ENCODE measurements around the gene ADRA1B.

DNA sequence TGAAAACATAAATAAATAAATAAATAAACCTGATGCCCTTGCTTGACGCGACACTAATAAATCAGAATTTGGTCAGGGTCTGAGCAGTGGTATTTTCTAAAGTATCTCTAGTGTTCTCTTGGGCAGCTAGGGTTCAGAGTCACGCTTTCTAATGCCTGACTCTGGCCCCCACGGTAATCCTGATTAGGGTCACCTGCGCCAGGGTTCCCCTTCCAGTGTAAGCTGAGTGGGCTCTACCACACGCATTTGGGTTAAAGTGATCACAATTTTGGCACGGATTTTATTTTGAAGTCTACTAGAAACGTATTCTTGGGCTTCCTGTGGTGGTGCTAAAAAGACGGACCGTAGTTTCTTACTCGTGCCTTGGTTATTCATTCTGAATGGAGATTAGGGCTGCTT is 93.3 kb downstream of the ADRA1B start:
- TF ChIP-seq TAF1 (IDR thresholded peaks at IDR 0.05; ENCODE audit: borderline replicate concordance, insufficient read depth, low read length) (no peak), POLR2AphosphoS5 (IDR thresholded peaks at IDR 0.05; ENCODE audit: low read depth, low read length) (no peak), SIN3A (IDR thresholded peaks at IDR 0.05; ENCODE audit: borderline replicate concordance, insufficient read depth, low read length) (no peak), FOXP2 (optimal IDR thresholded peaks at IDR 0.05; ENCODE audit: borderline replicate concordance, extremely low read depth, extremely low read length, insufficient read depth) (no peak)
- TF ChIP-seq, protein P1, sequence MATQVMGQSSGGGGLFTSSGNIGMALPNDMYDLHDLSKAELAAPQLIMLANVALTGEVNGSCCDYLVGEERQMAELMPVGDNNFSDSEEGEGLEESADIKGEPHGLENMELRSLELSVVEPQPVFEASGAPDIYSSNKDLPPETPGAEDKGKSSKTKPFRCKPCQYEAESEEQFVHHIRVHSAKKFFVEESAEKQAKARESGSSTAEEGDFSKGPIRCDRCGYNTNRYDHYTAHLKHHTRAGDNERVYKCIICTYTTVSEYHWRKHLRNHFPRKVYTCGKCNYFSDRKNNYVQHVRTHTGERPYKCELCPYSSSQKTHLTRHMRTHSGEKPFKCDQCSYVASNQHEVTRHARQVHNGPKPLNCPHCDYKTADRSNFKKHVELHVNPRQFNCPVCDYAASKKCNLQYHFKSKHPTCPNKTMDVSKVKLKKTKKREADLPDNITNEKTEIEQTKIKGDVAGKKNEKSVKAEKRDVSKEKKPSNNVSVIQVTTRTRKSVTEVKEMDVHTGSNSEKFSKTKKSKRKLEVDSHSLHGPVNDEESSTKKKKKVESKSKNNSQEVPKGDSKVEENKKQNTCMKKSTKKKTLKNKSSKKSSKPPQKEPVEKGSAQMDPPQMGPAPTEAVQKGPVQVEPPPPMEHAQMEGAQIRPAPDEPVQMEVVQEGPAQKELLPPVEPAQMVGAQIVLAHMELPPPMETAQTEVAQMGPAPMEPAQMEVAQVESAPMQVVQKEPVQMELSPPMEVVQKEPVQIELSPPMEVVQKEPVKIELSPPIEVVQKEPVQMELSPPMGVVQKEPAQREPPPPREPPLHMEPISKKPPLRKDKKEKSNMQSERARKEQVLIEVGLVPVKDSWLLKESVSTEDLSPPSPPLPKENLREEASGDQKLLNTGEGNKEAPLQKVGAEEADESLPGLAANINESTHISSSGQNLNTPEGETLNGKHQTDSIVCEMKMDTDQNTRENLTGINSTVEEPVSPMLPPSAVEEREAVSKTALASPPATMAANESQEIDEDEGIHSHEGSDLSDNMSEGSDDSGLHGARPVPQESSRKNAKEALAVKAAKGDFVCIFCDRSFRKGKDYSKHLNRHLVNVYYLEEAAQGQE (IDR thresholded peaks at IDR 0.05; ENCODE audit: insufficient read depth in 1 of 2, low read depth in 2 of 2, low read length in 2 of 2): no peak
